Sigmoid colon (tissue), 7 donors: ENCODE measurements around the gene PDIA4. TPM values are rescaled to one million over a fixed set of nuclear protein-coding genes. Genes with fewer than 3 reads are reported as not detected.
"Not testable (repeated sequence)": the region's sequence is repeated elsewhere in the genome, so short reads cannot be mapped to it uniquely, and the experiment has no call there.

Experiments
- DNase-seq: peaks from one replicate; pipeline ENCODE4 v3.0.0-alpha.2; 2019
- H3K27ac ChIP-seq, 4 donors: fragments of 200-600 bp; sonication (generic); one replicate each; pipeline ENCODE4 v1.5.1; 2016 to 2019; ENCODE audit warnings: mild to moderate bottlenecking in 1 of 4
- H3K27me3 ChIP-seq, 3 donors: fragments of 200-600 bp; sonication (generic); one replicate each; pipeline ENCODE4 v1.5.1; 2019; ENCODE audit warnings: mild to moderate bottlenecking in 1 of 3
- H3K36me3 ChIP-seq, 4 donors: fragments of 200-600 bp; sonication (generic); one replicate each; pipeline ENCODE4 v1.5.1; 2016 to 2019
- H3K4me1 ChIP-seq, 4 donors: fragments of 200-600 bp; sonication (generic); one replicate each; pipeline ENCODE4 v1.5.1; 2017 to 2019
- H3K4me3 ChIP-seq, 4 donors: fragments of 200-600 bp; sonication (generic); one replicate each; pipeline ENCODE4 v1.5.1; 2017 to 2019; ENCODE audit warnings: mild to moderate bottlenecking in 2 of 4, moderate library complexity in 1 of 4
- H3K9me3 ChIP-seq, 4 donors: fragments of 200-600 bp in 3 of 4; sonication (generic) in 3 of 4; one replicate each; pipeline versions ENCODE4 v1.5.1 to v1.6.1; 2013 to 2019
- CTCF ChIP-seq, 4 experiments: fragments of 450-650 bp in 3 of 4; fragments of 200-600 bp in 1 of 4; IDR thresholded peaks; one replicate each; pipeline ENCODE4 v1.5.1; 2016 to 2019; ENCODE audit warnings: antibody characterized with exemption in 4 of 4, mild to moderate bottlenecking in 3 of 4, moderate library complexity in 2 of 4
- EP300 ChIP-seq, 4 donors: sonication (generic); formaldehyde crosslinking; IDR thresholded peaks; one replicate each; pipeline ENCODE4 v1.6.1; 2017; ENCODE audit warnings: antibody characterized with exemption in 4 of 4
- POLR2A ChIP-seq, 2 donors: fragments of 450-650 bp; IDR thresholded peaks; one replicate each; pipeline ENCODE4 v1.6.1; 2016; ENCODE audit warnings: antibody characterized with exemption in 2 of 2, mild to moderate bottlenecking in 2 of 2, moderate library complexity in 2 of 2
- POLR2AphosphoS5 ChIP-seq, 4 donors: sonication (generic); formaldehyde crosslinking; IDR thresholded peaks; one replicate each; pipeline ENCODE4 v1.6.1; 2017; ENCODE audit warnings: antibody characterized with exemption in 4 of 4
- WGBS, 2 donors: extraction: QIAGEN DNeasy Blood & Tissue Kit; methylation state at CpG; one replicate each; pipeline ENCODE4 v1.1.7; 2013; 5-methylcytosine and 5-hydroxymethylcytosine counted together
- intact Hi-C: fragments of 100-400 bp; cut with DNase I; formaldehyde crosslinking; loops from one replicate; pipeline ENCODE4 v1.15.1; 2023
- polyA plus RNA-seq, 3 donors: library from polyadenylated mRNA; stranded (reverse); fragments of 200-250 nt; gene quantifications; one replicate each; pipeline ENCODE4 v1.2.3, GENCODE V29; 2013
- total RNA-seq, 4 donors: library from RNA; depleted of rRNA; stranded (reverse); fragments of >200 nt; gene quantifications; one replicate each; pipeline ENCODE4 v1.1.0, GENCODE V29; 2016
- donor health status: healthy with polysubstance abuse.
- donor health status: Bipolar disorder and iron deficiency.
- donor health status: healthy.

PDIA4 gene
- total and polyA plus RNA-seq, 7 donors, result 11.4 to 183 (median 40.9) TPM

GRCh38 chr7:149063476-149063875 lies 35.2 kb upstream of the PDIA4 start:
- DNase-seq, result no peak
- intact Hi-C loops, result no loop called here
- H3K36me3 ChIP-seq, result peaks cover 0 to 9% (median 2%) of the 10 kb centered on the region in 4 donors
- no peaks in the 10 kb centered on the region for H3K27me3 ChIP-seq
- H3K4me3 ChIP-seq, result no peak overlapping the region
- no peak overlapping the region for H3K27ac ChIP-seq
- H3K9me3 ChIP-seq, result no peaks in the 10 kb centered on the region
- no peak for TF ChIP-seq EP300 (IDR thresholded peaks at IDR 0.05)
- TF ChIP-seq CTCF (IDR thresholded peaks at IDR 0.05), result no peak
- TF ChIP-seq POLR2A (IDR thresholded peaks at IDR 0.05), result no peak
- no peak for TF ChIP-seq POLR2AphosphoS5 (IDR thresholded peaks at IDR 0.05)
- peaks cover 0 to 4% (median 0%) of the 10 kb centered on the region in 4 donors for H3K4me1 ChIP-seq

GRCh38 chr7:149062217-149062899 lies 34.1 kb upstream of the PDIA4 start:
- H3K36me3 ChIP-seq, intact Hi-C loops, H3K4me3 ChIP-seq, H3K27me3 ChIP-seq, H3K27ac ChIP-seq, H3K4me1 ChIP-seq, DNase-seq, H3K9me3 ChIP-seq: not testable (repeated sequence)
- 84 to 91% methylated on average over 10 of the region's 10 CpGs for WGBS, 2 donors

GRCh38 chr7:149060156-149060555 lies 31.9 kb upstream of the PDIA4 start:
- intact Hi-C loops, result no loop called here
- H3K4me1 ChIP-seq, result no peaks in the 10 kb centered on the region
- no peaks in the 10 kb centered on the region for H3K36me3 ChIP-seq
- no peak overlapping the region for H3K4me3 ChIP-seq
- WGBS, 2 donors, result 68 to 76% methylated on average over 1 of the region's 1 CpG
- DNase-seq, result no peak
- no peaks in the 10 kb centered on the region for H3K9me3 ChIP-seq
- no peak for TF ChIP-seq CTCF (IDR thresholded peaks at IDR 0.05)
- TF ChIP-seq POLR2A (IDR thresholded peaks at IDR 0.05), result no peak
- TF ChIP-seq EP300 (IDR thresholded peaks at IDR 0.05), result no peak
- no peak for TF ChIP-seq POLR2AphosphoS5 (IDR thresholded peaks at IDR 0.05)
- no peaks in the 10 kb centered on the region for H3K27me3 ChIP-seq
- no peak overlapping the region for H3K27ac ChIP-seq

- Histone ChIP-seq H3K36me3 (no peaks in the 10 kb centered on the region), H3K27ac (no peak overlapping the region), H3K27me3 (no peaks in the 10 kb centered on the region), H3K4me3 (no peak overlapping the region), H3K4me1 (no peaks in the 10 kb centered on the region), H3K9me3 (no peaks in the 10 kb centered on the region)
- intact Hi-C loops, result no loop called here
- DNase-seq, result no peak
- TF ChIP-seq POLR2AphosphoS5 (IDR thresholded peaks at IDR 0.05) (no peak), CTCF (IDR thresholded peaks at IDR 0.05) (no peak), POLR2A (IDR thresholded peaks at IDR 0.05) (no peak), EP300 (IDR thresholded peaks at IDR 0.05) (no peak)
- WGBS, 2 donors, result 89 to 93% methylated on average over 8 of the region's 8 CpGs
These were observed 25.6 kb upstream of the PDIA4 start for GRCh38 chr7:149053885-149054284.

GRCh38 chr7:149053384-149053783 lies 25.1 kb upstream of the PDIA4 start:
- no peak overlapping the region for H3K4me3 ChIP-seq
- no peaks in the 10 kb centered on the region for H3K9me3 ChIP-seq
- H3K36me3 ChIP-seq, result no peaks in the 10 kb centered on the region
- H3K27ac ChIP-seq, result no peak overlapping the region
- 92 to 94% methylated on average over 1 of the region's 1 CpG for WGBS, 2 donors
- intact Hi-C loops, result no loop called here
- H3K4me1 ChIP-seq, result no peaks in the 10 kb centered on the region
- DNase-seq, result no peak
- TF ChIP-seq POLR2A (IDR thresholded peaks at IDR 0.05) (no peak), POLR2AphosphoS5 (IDR thresholded peaks at IDR 0.05) (no peak), CTCF (IDR thresholded peaks at IDR 0.05) (no peak), EP300 (IDR thresholded peaks at IDR 0.05) (no peak)
- H3K27me3 ChIP-seq, result no peaks in the 10 kb centered on the region
